ENCODE measurements around the gene IQGAP3.

DNA sequence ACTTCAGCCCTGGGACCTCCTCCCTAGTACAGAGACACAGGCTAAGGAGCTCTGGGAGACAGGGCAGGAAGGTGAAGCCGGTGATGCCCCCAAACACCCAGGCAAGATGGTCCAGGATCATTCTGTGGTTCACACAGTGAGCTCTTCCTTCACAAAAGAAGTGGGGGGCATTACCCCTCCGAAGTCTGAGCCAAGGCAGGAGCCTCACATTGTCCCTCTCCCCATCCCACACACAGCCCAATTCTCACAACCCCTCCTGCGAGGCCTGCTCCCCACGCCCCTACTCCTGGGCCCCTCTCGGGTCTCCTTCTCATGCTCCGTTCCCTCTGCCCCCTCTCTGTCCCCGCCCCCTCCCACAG lies 82.5 kb downstream of the IQGAP3 start:
- TF ChIP-seq, protein P1, sequence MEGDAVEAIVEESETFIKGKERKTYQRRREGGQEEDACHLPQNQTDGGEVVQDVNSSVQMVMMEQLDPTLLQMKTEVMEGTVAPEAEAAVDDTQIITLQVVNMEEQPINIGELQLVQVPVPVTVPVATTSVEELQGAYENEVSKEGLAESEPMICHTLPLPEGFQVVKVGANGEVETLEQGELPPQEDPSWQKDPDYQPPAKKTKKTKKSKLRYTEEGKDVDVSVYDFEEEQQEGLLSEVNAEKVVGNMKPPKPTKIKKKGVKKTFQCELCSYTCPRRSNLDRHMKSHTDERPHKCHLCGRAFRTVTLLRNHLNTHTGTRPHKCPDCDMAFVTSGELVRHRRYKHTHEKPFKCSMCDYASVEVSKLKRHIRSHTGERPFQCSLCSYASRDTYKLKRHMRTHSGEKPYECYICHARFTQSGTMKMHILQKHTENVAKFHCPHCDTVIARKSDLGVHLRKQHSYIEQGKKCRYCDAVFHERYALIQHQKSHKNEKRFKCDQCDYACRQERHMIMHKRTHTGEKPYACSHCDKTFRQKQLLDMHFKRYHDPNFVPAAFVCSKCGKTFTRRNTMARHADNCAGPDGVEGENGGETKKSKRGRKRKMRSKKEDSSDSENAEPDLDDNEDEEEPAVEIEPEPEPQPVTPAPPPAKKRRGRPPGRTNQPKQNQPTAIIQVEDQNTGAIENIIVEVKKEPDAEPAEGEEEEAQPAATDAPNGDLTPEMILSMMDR (conservative IDR thresholded peaks at IDR 0.05 in 1 of 2, IDR thresholded peaks at IDR 0.05 in 1 of 2; ENCODE audit: low read depth in 1 of 2, low read length in 2 of 2): no peak
- no peak for TF ChIP-seq EZH2 (IDR thresholded peaks at IDR 0.05; ENCODE audit: low read length, missing control alignments)
